HepG2 (cell line): ENCODE results near the gene TIAM2. TPM values are rescaled to one million over a fixed set of nuclear protein-coding genes. Genes with fewer than 3 reads are reported as not detected.

ENCODE experiments used
- ATF7 ChIP-seq, 2 experiments: fragments of 450-650 bp in 1 of 2; sonication (generic) in 1 of 2; formaldehyde crosslinking in 1 of 2; IDR thresholded peaks; 2 replicates each; pipeline versions ENCODE4 v1.4.0 to v1.6.1; 2016 to 2020; ENCODE audit warnings: antibody characterized with exemption in 1 of 2, mild to moderate bottlenecking in 1 of 2, missing genetic modification reagents in 1 of 2
- BCL6 ChIP-seq: IDR thresholded peaks from 2 replicates; pipeline ENCODE4 v1.6.1; 2016; ENCODE audit warnings: missing genetic modification reagents, missing compliant biosample characterization
- CCDC6 ChIP-seq: sonication (generic); formaldehyde crosslinking; IDR thresholded peaks from 2 replicates; pipeline ENCODE4 v1.8.1; 2022; ENCODE audit warnings: mild to moderate bottlenecking, missing genetic modification reagents, moderate library complexity
- CENPX ChIP-seq: sonication (generic); formaldehyde crosslinking; IDR thresholded peaks from 2 replicates; pipeline ENCODE4 v1.9.0; 2021; ENCODE audit warnings: mild to moderate bottlenecking, missing genetic modification reagents, moderate library complexity
- E2F2 ChIP-seq: sonication (generic); formaldehyde crosslinking; IDR thresholded peaks from 2 replicates; pipeline ENCODE4 v1.4.0; 2020; ENCODE audit warnings: missing genetic modification reagents, borderline replicate concordance
- FOXC1 ChIP-seq: sonication (generic); formaldehyde crosslinking; IDR thresholded peaks from 2 replicates; pipeline ENCODE4 v1.8.0; 2022; ENCODE audit warnings: mild to moderate bottlenecking, missing genetic modification reagents, borderline replicate concordance
- NR1H2 ChIP-seq: sonication (generic); formaldehyde crosslinking; IDR thresholded peaks from 2 replicates; pipeline ENCODE4 v1.8.1; 2022; ENCODE audit warnings: low read depth, missing genetic modification reagents, borderline replicate concordance
- NRL ChIP-seq: sonication (generic); formaldehyde crosslinking; IDR thresholded peaks from 2 replicates; pipeline ENCODE4 v1.5.0; 2020; ENCODE audit warnings: missing genetic modification reagents, mild to moderate bottlenecking, moderate library complexity, borderline replicate concordance
- PATZ1 ChIP-seq: sonication (generic); formaldehyde crosslinking; IDR thresholded peaks from 2 replicates; pipeline ENCODE4 v1.4.0; 2020; ENCODE audit warnings: missing genetic modification reagents
- PLRG1 ChIP-seq: fragments of 450-650 bp; conservative IDR thresholded peaks from 2 replicates; pipeline ENCODE4 v1.6.1; 2016
- SIN3B ChIP-seq: fragments of 150-350 bp; IDR thresholded peaks from 2 replicates; pipeline ENCODE4 v1.6.1; 2014; ENCODE audit warnings: low read length
- TAF15 ChIP-seq: fragments of 200-400 bp; formaldehyde crosslinking; IDR thresholded peaks from one replicate; pipeline ENCODE4 v1.6.1; 2018; ENCODE audit warnings: mild to moderate bottlenecking, low read depth, low read length; ENCODE audit not compliant: poor library complexity, severe bottlenecking
- XBP1 ChIP-seq: sonication (generic); formaldehyde crosslinking; IDR thresholded peaks from 2 replicates; pipeline ENCODE4 v1.5.0; 2020; ENCODE audit warnings: missing genetic modification reagents
- ZFP90 ChIP-seq: sonication (generic); formaldehyde crosslinking; IDR thresholded peaks from 2 replicates; pipeline ENCODE4 v1.8.0; 2022; ENCODE audit warnings: missing genetic modification reagents, mild to moderate bottlenecking, inconsistent platforms, borderline replicate concordance
- ZNF12 ChIP-seq: sonication (generic); formaldehyde crosslinking; IDR thresholded peaks from 2 replicates; pipeline ENCODE4 v1.5.0; 2020; ENCODE audit warnings: missing genetic modification reagents
- ZNF121 ChIP-seq: sonication (generic); formaldehyde crosslinking; IDR thresholded peaks from 2 replicates; pipeline ENCODE4 v1.5.0; 2020; ENCODE audit warnings: mild to moderate bottlenecking, missing genetic modification reagents
- ZNF136 ChIP-seq: sonication (generic); formaldehyde crosslinking; IDR thresholded peaks from 2 replicates; pipeline ENCODE4 v1.8.1; 2022; ENCODE audit warnings: low read depth, mild to moderate bottlenecking, moderate library complexity, missing genetic modification reagents
- ZNF205 ChIP-seq: IDR thresholded peaks from 2 replicates; pipeline ENCODE4 v1.6.1; 2018; ENCODE audit warnings: missing biosample characterization, missing genetic modification reagents
- ZNF235 ChIP-seq: sonication (generic); formaldehyde crosslinking; IDR thresholded peaks from 2 replicates; pipeline ENCODE4 v1.8.1; 2023; ENCODE audit warnings: mild to moderate bottlenecking, missing genetic modification reagents, borderline replicate concordance
- ZNF549 ChIP-seq: sonication (generic); formaldehyde crosslinking; IDR thresholded peaks from 2 replicates; pipeline ENCODE4 v1.5.0; 2020; ENCODE audit warnings: missing genetic modification reagents
- ZNF569 ChIP-seq: sonication (generic); formaldehyde crosslinking; IDR thresholded peaks from 2 replicates; pipeline ENCODE4 v1.5.0; 2020; ENCODE audit warnings: mild to moderate bottlenecking, missing genetic modification reagents, moderate library complexity, borderline replicate concordance
- ZNF788 ChIP-seq: sonication (generic); formaldehyde crosslinking; IDR thresholded peaks from 2 replicates; pipeline ENCODE4 v1.5.0; 2020; ENCODE audit warnings: mild to moderate bottlenecking, missing genetic modification reagents, borderline replicate concordance
- ZNF839 ChIP-seq: sonication (generic); formaldehyde crosslinking; IDR thresholded peaks from 2 replicates; pipeline ENCODE4 v1.4.0; 2020; ENCODE audit warnings: missing genetic modification reagents, mild to moderate bottlenecking, borderline replicate concordance
- polyA plus RNA-seq, 8 experiments: library from polyadenylated mRNA; depleted of rRNA in 3 of 8; stranded (reverse) in 7 of 8; unstranded in 1 of 8; fragments of >200 nt; fragmentation: Illumina TruSeq in 4 of 8; extraction: Trizol in 4 of 8; gene quantifications; 2 replicates each; pipeline versions ENCODE4 v1.2.1 to v1.2.3, GENCODE V29; 2011 to 2016; ENCODE audit warnings: low read depth in 4 of 8, missing spikeins in 1 of 8, mixed read lengths in 1 of 8; ENCODE audit not compliant: insufficient read depth in 1 of 8
- total RNA-seq, 5 experiments: library from RNA; depleted of rRNA; stranded (reverse); fragments of >200 nt; fragmentation: Illumina TruSeq; extraction: Trizol; gene quantifications; 2 replicates each; pipeline ENCODE4 v1.2.3, GENCODE V29; 2016; ENCODE audit warnings: low read depth in 1 of 5
- TF ChIP-seq, protein P1 (sequence below): sonication (generic); formaldehyde crosslinking; IDR thresholded peaks from 2 replicates; pipeline ENCODE4 v1.8.0; 2022; ENCODE audit warnings: mild to moderate bottlenecking, missing genetic modification reagents, borderline replicate concordance
- TF ChIP-seq, protein P2 (sequence below): sonication (generic); formaldehyde crosslinking; IDR thresholded peaks from 2 replicates; pipeline ENCODE4 v1.4.0; 2020; ENCODE audit warnings: missing genetic modification reagents

Gene TIAM2
- total and polyA plus RNA-seq, 2 of the 13 experiments (the other 11 are each of a cell fraction or from before 2014, with no cell fraction given) = 4.1 to 4.5 TPM

DNA sequence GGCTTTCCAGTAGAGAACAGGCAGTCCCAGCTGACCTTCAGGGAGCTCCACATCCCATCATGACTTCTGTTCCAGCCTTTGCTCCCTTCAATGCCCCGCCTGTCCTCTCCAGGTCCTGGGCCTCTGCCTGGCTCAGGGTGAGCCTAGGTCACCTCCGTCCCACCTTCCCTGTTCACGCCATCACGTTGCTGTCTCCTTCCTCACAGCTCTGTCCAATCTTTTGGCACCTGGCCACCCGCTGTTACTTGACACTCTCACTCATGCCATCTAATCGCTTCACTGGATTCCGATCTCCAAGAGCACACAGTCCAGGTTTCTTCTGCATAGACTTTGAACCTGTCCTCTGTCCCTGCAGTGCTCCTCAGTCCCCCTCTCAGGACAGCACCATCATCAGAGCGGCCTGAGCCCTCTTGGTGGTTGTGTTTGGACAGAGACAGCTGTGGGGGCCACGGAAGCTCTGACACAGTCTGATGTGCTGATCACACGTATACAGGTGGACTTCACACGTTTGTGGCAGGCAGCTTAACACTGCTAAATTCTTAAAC, 34.7 kb upstream of the TIAM2 start (continued):
- no peak for TF ChIP-seq ATF7 (IDR thresholded peaks at IDR 0.05)
- TF ChIP-seq ATF7 (CRISPR knock-in tag; IDR thresholded peaks at IDR 0.05) = 0 out of 2 replicates have a peak, but pooled peaks have one; percentile 6
- TF ChIP-seq CCDC6 (CRISPR knock-in tag) = peak; percentile 70; the same call in 1 of the 2 replicates
- TF ChIP-seq SIN3B = no peak
- TF ChIP-seq, protein P1, sequence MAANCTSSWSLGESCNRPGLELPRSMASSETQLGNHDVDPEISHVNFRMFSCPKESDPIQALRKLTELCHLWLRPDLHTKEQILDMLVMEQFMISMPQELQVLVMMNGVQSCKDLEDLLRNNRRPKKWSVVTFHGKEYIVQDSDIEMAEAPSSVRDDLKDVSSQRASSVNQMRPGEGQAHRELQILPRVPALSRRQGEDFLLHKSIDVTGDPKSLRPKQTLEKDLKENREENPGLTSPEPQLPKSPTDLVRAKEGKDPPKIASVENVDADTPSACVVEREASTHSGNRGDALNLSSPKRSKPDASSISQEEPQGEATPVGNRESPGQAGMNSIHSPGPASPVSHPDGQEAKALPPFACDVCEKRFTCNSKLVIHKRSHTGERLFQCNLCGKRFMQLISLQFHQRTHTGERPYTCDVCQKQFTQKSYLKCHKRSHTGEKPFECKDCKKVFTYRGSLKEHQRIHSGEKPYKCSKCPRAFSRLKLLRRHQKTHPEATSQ = peak; percentile 17; the same call in 1 of the 2 replicates
- no peak for TF ChIP-seq TAF15
- no peak for TF ChIP-seq ZNF549
- no peak for TF ChIP-seq ZFP90 (CRISPR knock-in tag)
- TF ChIP-seq ZNF569 (CRISPR knock-in tag) = no peak
- TF ChIP-seq, protein P2, sequence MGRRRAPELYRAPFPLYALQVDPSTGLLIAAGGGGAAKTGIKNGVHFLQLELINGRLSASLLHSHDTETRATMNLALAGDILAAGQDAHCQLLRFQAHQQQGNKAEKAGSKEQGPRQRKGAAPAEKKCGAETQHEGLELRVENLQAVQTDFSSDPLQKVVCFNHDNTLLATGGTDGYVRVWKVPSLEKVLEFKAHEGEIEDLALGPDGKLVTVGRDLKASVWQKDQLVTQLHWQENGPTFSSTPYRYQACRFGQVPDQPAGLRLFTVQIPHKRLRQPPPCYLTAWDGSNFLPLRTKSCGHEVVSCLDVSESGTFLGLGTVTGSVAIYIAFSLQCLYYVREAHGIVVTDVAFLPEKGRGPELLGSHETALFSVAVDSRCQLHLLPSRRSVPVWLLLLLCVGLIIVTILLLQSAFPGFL (CRISPR knock-in tag) = no peak
- TF ChIP-seq ZNF788 = peak; percentile 91; the same call in 1 of the 2 replicates
- TF ChIP-seq PATZ1 (CRISPR knock-in tag) = peak; percentile 81
- TF ChIP-seq ZNF136 (CRISPR knock-in tag) = 0 out of 2 replicates have a peak, but pooled peaks have one; percentile 25
- TF ChIP-seq ZNF235 (CRISPR knock-in tag) = no peak
- TF ChIP-seq FOXC1 (CRISPR knock-in tag) = no peak; the same call in none of the 2 replicates
- no peak for TF ChIP-seq ZNF839
- TF ChIP-seq NRL = peak; percentile 69; the same call in 1 of the 2 replicates
- no peak for TF ChIP-seq PLRG1
- TF ChIP-seq XBP1 = no peak
- TF ChIP-seq CENPX (CRISPR knock-in tag) = no peak
- TF ChIP-seq E2F2 (CRISPR knock-in tag) = no peak
- TF ChIP-seq ZNF121 = peak; percentile 90
- TF ChIP-seq BCL6 (CRISPR knock-in tag) = peak; percentile 62; the same call in 1 of the 2 replicates
- peak; percentile 77; the same call in 1 of the 2 replicates for TF ChIP-seq ZNF205 (CRISPR knock-in tag)
- no peak; the same call in 1 of the 2 replicates for TF ChIP-seq NR1H2 (CRISPR knock-in tag)
- TF ChIP-seq ZNF12 (CRISPR knock-in tag) = no peak; the same call in 1 of the 2 replicates
